ENCODE results near the gene SHB. TPM values are rescaled to one million over a fixed set of nuclear protein-coding genes. Genes with fewer than 3 reads are reported as not detected.

SHB gene
- total RNA-seq, 2 donors from 2014 or later, result 53.2 to 54.8 TPM

DNA sequence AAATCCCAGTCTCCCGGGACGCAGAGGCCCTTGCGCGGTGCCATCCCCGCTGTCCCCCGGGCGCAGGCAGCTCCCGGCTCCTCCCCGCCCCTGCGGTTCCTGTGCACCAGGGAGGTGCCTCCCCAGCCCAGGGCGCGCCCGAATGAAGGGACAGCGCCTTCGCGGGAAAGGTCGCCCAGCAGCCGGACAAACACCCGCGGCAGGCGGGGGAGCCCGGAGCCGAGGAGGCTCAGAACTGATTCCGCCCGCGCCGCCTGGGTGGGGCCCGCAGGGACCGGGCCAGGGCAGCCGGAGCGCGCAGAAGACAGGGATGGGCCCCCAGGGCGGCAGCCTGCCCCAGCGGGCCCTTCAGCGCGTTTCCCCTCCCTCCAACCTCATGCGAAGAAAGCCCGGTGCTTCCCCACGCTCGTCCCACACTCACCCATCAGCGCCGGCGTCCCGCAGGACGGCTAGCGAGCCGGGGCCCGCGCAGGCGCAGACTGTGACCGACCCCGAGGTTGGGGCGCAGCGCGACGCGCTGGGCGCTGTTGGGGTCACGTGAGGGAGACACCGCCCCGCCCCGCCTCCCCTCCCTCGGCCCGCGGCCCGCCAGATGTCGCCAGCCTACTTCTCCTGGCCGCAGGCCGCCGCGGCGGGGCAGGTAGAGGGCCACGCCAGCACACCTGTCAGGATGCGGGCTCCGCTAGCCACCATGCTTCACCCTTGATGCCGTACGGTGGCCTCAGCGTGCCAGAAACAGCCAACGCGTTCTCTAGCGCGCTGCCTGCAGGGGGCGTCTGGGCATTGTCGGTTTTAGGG is 165.2 kb downstream of the SHB start, which contains the start of gene SLC25A51:
Gene SLC25A51 (minus strand): TSS at position 481 of the 798 bp plus-strand sequence. CDS start 15,577 bp downstream, outside the sequence.
- Histone ChIP-seq H3K9me3 (no peaks in the 10 kb centered on the region), H3K27ac (peak within 1 kb of the TSS; percentile 83 to 85), H3K36me3 (no peaks in the 10 kb centered on the region), H3K4me3 (peak within 1 kb of the TSS; percentile 75 to 90), H3K27me3 (replicated peaks; ENCODE audit: insufficient read depth) (no peaks in the 10 kb centered on the region), H3K4me1 (replicated peaks) (peaks cover 6% of the 10 kb centered on the region)
- TF ChIP-seq POLR2AphosphoS5 (IDR thresholded peaks at IDR 0.05) (peak; percentile 88), POLR2A (IDR thresholded peaks at IDR 0.05) (peak; percentile 62)
- TF ChIP-seq, protein P1, sequence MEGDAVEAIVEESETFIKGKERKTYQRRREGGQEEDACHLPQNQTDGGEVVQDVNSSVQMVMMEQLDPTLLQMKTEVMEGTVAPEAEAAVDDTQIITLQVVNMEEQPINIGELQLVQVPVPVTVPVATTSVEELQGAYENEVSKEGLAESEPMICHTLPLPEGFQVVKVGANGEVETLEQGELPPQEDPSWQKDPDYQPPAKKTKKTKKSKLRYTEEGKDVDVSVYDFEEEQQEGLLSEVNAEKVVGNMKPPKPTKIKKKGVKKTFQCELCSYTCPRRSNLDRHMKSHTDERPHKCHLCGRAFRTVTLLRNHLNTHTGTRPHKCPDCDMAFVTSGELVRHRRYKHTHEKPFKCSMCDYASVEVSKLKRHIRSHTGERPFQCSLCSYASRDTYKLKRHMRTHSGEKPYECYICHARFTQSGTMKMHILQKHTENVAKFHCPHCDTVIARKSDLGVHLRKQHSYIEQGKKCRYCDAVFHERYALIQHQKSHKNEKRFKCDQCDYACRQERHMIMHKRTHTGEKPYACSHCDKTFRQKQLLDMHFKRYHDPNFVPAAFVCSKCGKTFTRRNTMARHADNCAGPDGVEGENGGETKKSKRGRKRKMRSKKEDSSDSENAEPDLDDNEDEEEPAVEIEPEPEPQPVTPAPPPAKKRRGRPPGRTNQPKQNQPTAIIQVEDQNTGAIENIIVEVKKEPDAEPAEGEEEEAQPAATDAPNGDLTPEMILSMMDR (IDR thresholded peaks at IDR 0.05), result peak; percentile 83 to 97 (median 94)
- under 1% methylated on average over 73 of the region's 84 CpGs for WGBS
- DNase-seq (ENCODE audit: low spot score), result peak; percentile 90
- intact Hi-C loops (cut with DNase I), result loop anchor here (10.0 kb wide), 1 partner anchor 419 kb away; the partner anchor contains the start of gene POLR1E

DNA sequence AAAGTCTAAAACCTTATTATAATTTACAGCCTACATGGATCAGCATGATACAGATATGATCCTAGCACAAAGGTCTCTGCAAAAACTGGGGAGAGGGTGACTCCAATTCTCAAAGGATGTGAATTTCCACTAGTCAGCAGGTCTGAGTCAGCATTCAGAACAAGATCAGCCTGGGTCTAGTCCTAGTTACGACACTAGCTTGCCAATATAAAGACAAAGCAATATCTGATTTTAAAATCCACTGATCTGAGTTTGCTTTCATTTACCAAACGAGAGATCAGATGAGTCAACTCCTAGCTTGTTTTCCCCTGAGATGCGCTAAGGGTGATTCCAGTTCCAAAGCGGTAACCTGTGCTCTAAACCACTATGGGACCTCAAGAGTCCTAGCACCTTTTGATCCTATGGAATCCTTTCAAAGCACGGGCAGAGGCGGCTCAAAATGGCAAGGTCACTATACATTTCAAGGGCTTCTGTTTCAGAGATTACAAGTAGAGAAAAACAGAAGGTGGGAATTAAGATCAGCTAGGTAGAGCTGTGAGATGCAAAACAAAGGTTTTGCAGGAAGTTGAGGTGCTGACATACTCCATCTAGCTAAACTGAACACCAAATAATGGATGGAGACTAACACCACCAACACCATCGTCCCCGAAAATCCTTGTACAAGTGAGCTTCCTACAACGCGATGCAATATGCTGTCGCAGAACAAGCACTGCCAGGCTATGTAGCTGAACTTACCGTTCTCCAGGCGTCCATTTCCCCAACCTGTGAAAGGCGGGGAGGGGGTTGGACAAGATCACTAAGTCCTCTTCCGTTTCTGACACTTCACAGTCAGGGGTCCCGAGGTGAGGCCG is 166.0 kb downstream of the SHB start:
- no peak for TF ChIP-seq POLR2A (IDR thresholded peaks at IDR 0.05)
- no peak for TF ChIP-seq POLR2AphosphoS5 (IDR thresholded peaks at IDR 0.05)
- TF ChIP-seq, protein P1 (IDR thresholded peaks at IDR 0.05), result no peak
- no peak for DNase-seq (ENCODE audit: low spot score)
- Histone ChIP-seq H3K4me1 (replicated peaks) (peaks cover 6% of the 10 kb centered on the region), H3K4me3 (peak overlapping the region; percentile 75 to 90), H3K27me3 (replicated peaks; ENCODE audit: insufficient read depth) (no peaks in the 10 kb centered on the region), H3K36me3 (no peaks in the 10 kb centered on the region), H3K9me3 (no peaks in the 10 kb centered on the region), H3K27ac (peak overlapping the region; percentile 83 to 85)
- 7% methylated on average over 17 of the region's 17 CpGs for WGBS
- intact Hi-C loops (cut with DNase I), result loop anchor here (10.0 kb wide), 1 partner anchor 418 kb away; the partner anchor contains the start of gene POLR1E

DNA sequence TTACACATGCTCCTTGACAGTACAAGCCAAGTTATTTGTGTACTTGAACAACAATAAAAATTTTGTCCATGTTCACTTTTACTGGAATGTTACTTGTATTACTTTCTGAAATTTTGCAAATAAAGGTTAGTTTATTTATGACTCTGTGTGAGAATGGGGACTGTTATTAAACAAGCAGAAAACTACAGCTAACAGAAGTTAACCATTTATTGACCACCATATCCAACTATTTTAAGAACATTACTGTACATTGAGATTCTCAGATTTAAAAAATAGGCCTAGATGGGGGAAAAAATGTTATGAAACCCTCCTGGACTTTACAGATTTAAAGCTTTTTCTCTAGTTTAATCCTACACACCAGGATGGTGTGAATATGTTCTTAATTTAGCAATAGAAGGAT is 166.9 kb downstream of the SHB start:
- DNase-seq (ENCODE audit: low spot score), result no peak
- Histone ChIP-seq H3K36me3 (no peaks in the 10 kb centered on the region), H3K9me3 (no peaks in the 10 kb centered on the region), H3K4me1 (replicated peaks) (peaks cover 6% of the 10 kb centered on the region), H3K27ac (no peak overlapping the region), H3K27me3 (replicated peaks; ENCODE audit: insufficient read depth) (no peaks in the 10 kb centered on the region), H3K4me3 (no peak overlapping the region)
- TF ChIP-seq, protein P1 (IDR thresholded peaks at IDR 0.05), result no peak
- TF ChIP-seq POLR2AphosphoS5 (IDR thresholded peaks at IDR 0.05) (no peak), POLR2A (IDR thresholded peaks at IDR 0.05) (no peak)
- intact Hi-C loops (cut with DNase I), result loop anchor here (10.0 kb wide), 1 partner anchor 417 kb away; the partner anchor contains the start of gene POLR1E

GRCh38 chr9:37899041-37899440 is 170.0 kb downstream of the SHB start:
- H3K4me3 ChIP-seq, result no peak overlapping the region
- H3K9me3 ChIP-seq, result no peaks in the 10 kb centered on the region
- TF ChIP-seq POLR2AphosphoS5 (IDR thresholded peaks at IDR 0.05) (no peak), POLR2A (IDR thresholded peaks at IDR 0.05) (no peak)
- TF ChIP-seq, protein P1 (IDR thresholded peaks at IDR 0.05), result no peak
- H3K27ac ChIP-seq, result no peak overlapping the region
- no peak for DNase-seq (ENCODE audit: low spot score)
- no peaks in the 10 kb centered on the region for H3K27me3 ChIP-seq (replicated peaks; ENCODE audit: insufficient read depth)
- intact Hi-C loops (cut with DNase I), result no loop called here
- WGBS, result 84% methylated on average over 2 of the region's 2 CpGs
- peaks cover 6% of the 10 kb centered on the region for H3K4me1 ChIP-seq (replicated peaks)
- H3K36me3 ChIP-seq, result no peaks in the 10 kb centered on the region

Data from prostate gland (tissue), 2 donors.